H9 (cell line): ENCODE data around the gene LGALS7B. TPM values are rescaled to one million over a fixed set of nuclear protein-coding genes. Genes with fewer than 3 reads are reported as not detected.

ENCODE experiments used
- DNase-seq: peaks from one replicate; pipeline ENCODE4 v3.0.0-alpha.2; 2017
- H2AFZ ChIP-seq: one replicate; pipeline ENCODE4 v1.6.1; 2013; ENCODE audit warnings: mild to moderate bottlenecking, low read length, control low read depth, moderate library complexity
- H2AK5ac ChIP-seq: 2 replicates; pipeline ENCODE4 v1.6.1; 2013; ENCODE audit warnings: low read length, control low read depth, mixed read lengths; ENCODE audit not compliant: insufficient read length
- H2BK120ac ChIP-seq: one replicate; pipeline ENCODE4 v1.6.1; 2013; ENCODE audit warnings: low read depth, mild to moderate bottlenecking, low read length, control low read depth, inconsistent platforms; ENCODE audit not compliant: poor library complexity, severe bottlenecking
- H2BK12ac ChIP-seq: 2 replicates; pipeline ENCODE4 v1.6.1; 2013; ENCODE audit warnings: low read length, control low read depth, mixed read lengths, low read depth; ENCODE audit not compliant: insufficient read length
- H2BK15ac ChIP-seq: 2 replicates; pipeline ENCODE4 v1.6.1; 2013; ENCODE audit warnings: low read depth, low read length, control low read depth
- H2BK20ac ChIP-seq: one replicate; pipeline ENCODE4 v1.6.1; 2013; ENCODE audit warnings: low read depth, mild to moderate bottlenecking, low read length, control low read depth, inconsistent platforms; ENCODE audit not compliant: poor library complexity, severe bottlenecking
- H2BK5ac ChIP-seq: 2 replicates; pipeline ENCODE4 v1.6.1; 2013; ENCODE audit warnings: low read length, control low read depth, mixed read lengths; ENCODE audit not compliant: insufficient read length
- H3K14ac ChIP-seq: 2 replicates; pipeline ENCODE4 v1.6.1; 2013; ENCODE audit warnings: low read length, control low read depth; ENCODE audit not compliant: insufficient read depth
- H3K18ac ChIP-seq: 2 replicates; pipeline ENCODE4 v1.6.1; 2013; ENCODE audit warnings: low read depth, mild to moderate bottlenecking, mixed read lengths, low read length, control low read depth; ENCODE audit not compliant: insufficient read length
- H3K23ac ChIP-seq: 2 replicates; pipeline ENCODE4 v1.6.1; 2013; ENCODE audit warnings: low read length, control low read depth, mixed read lengths, low read depth; ENCODE audit not compliant: insufficient read length
- H3K23me2 ChIP-seq: 2 replicates; pipeline ENCODE4 v1.6.1; 2013; ENCODE audit warnings: low read depth, mild to moderate bottlenecking, mixed read lengths, low read length, control low read depth; ENCODE audit not compliant: insufficient read length, poor library complexity, severe bottlenecking
- H3K27ac ChIP-seq: 2 replicates; pipeline ENCODE4 v1.5.1; 2013; ENCODE audit warnings: low read length, control low read depth, mixed read lengths, low read depth; ENCODE audit not compliant: insufficient read length
- H3K27me3 ChIP-seq: 2 replicates; pipeline ENCODE4 v1.6.1; 2013; ENCODE audit warnings: low read length, control low read depth, inconsistent platforms; ENCODE audit not compliant: insufficient read depth
- H3K4ac ChIP-seq: 2 replicates; pipeline ENCODE4 v1.6.1; 2013; ENCODE audit warnings: low read depth, mild to moderate bottlenecking, control low read depth, inconsistent platforms, low read length, moderate library complexity
- H3K4me1 ChIP-seq: 2 replicates; pipeline ENCODE4 v1.6.1; 2013; ENCODE audit warnings: low read length, control low read depth, inconsistent platforms; ENCODE audit not compliant: insufficient read depth
- H3K4me2 ChIP-seq: 2 replicates; pipeline ENCODE4 v1.6.1; 2013; ENCODE audit warnings: low read length, control low read depth, mixed read lengths; ENCODE audit not compliant: insufficient read length, insufficient read depth
- H3K56ac ChIP-seq: 2 replicates; pipeline ENCODE4 v1.6.1; 2013; ENCODE audit warnings: low read depth, mild to moderate bottlenecking, mixed read lengths, low read length, control low read depth; ENCODE audit not compliant: insufficient read length
- H3K79me1 ChIP-seq: 2 replicates; pipeline ENCODE4 v1.6.1; 2013; ENCODE audit warnings: low read depth, mild to moderate bottlenecking, moderate library complexity, low read length, control low read depth, inconsistent platforms; ENCODE audit not compliant: insufficient read depth, poor library complexity, severe bottlenecking
- H3K79me2 ChIP-seq: 2 replicates; pipeline ENCODE4 v1.6.1; 2013; ENCODE audit warnings: low read length, control low read depth, inconsistent platforms; ENCODE audit not compliant: insufficient read depth
- H3K9ac ChIP-seq: 2 replicates; pipeline ENCODE4 v1.6.1; 2013; ENCODE audit warnings: low read length, control low read depth, mixed read lengths; ENCODE audit not compliant: insufficient read length; ENCODE audit errors: extremely low read depth
- H3K9me3 ChIP-seq: one replicate; pipeline ENCODE4 v1.6.1; 2013; ENCODE audit warnings: low read depth, low read length, inconsistent platforms; ENCODE audit not compliant: control insufficient read depth
- H3T11ph ChIP-seq: one replicate; pipeline ENCODE4 v1.6.1; 2013; ENCODE audit warnings: mild to moderate bottlenecking, low read length, control low read depth, inconsistent platforms
- H4K20me1 ChIP-seq: one replicate; pipeline ENCODE4 v1.6.1; 2013; ENCODE audit not compliant: control insufficient read depth, insufficient read length, insufficient read depth
- H4K5ac ChIP-seq: 2 replicates; pipeline ENCODE4 v1.6.1; 2013; ENCODE audit warnings: low read depth, mild to moderate bottlenecking, mixed read lengths, low read length, control low read depth; ENCODE audit not compliant: insufficient read length
- H4K8ac ChIP-seq: replicated peaks from 2 replicates; pipeline ENCODE4 v1.6.1; 2013; ENCODE audit warnings: low read length, control low read depth, mixed read lengths, low read depth; ENCODE audit not compliant: insufficient read length
- H4K91ac ChIP-seq: 2 replicates; pipeline ENCODE4 v1.6.1; 2013; ENCODE audit warnings: low read depth, mild to moderate bottlenecking, moderate library complexity, mixed read lengths, low read length, control low read depth; ENCODE audit not compliant: insufficient read length
- H3K27ac Mint-ChIP-seq, 3 experiments: 2 replicates in 2 of 3; 3 replicates in 1 of 3; pipeline ENCODE4 v1.8.0; 2020 to 2021; ENCODE audit warnings: mixed read lengths in 3 of 3, mild to moderate bottlenecking in 1 of 3, moderate library complexity in 1 of 3
- H3K27me3 Mint-ChIP-seq: 2 replicates; pipeline ENCODE4 v1.8.0; 2021; ENCODE audit warnings: low read depth, mild to moderate bottlenecking, moderate library complexity, mixed read lengths
- H3K36me3 Mint-ChIP-seq, 3 experiments: 2 replicates in 2 of 3; 3 replicates in 1 of 3; pipeline ENCODE4 v1.8.0; 2020 to 2021; ENCODE audit warnings: low read depth in 3 of 3, mixed read lengths in 3 of 3; ENCODE audit not compliant: insufficient read depth in 1 of 3
- H3K4me1 Mint-ChIP-seq, 2 experiments: 2 replicates each; pipeline ENCODE4 v1.8.0; 2020; ENCODE audit warnings: mixed read lengths in 2 of 2
- H3K4me3 Mint-ChIP-seq, 2 experiments: 2 replicates in 1 of 2; 3 replicates in 1 of 2; pipeline ENCODE4 v1.8.0; 2020 to 2021; ENCODE audit warnings: mild to moderate bottlenecking in 2 of 2, mixed read lengths in 2 of 2, moderate library complexity in 1 of 2
- H3K9me3 Mint-ChIP-seq, 2 experiments: 2 replicates in 1 of 2; 3 replicates in 1 of 2; pipeline ENCODE4 v1.8.0; 2020; ENCODE audit warnings: mild to moderate bottlenecking in 2 of 2, mixed read lengths in 2 of 2, moderate library complexity in 1 of 2
- CTCF ChIP-seq: fragments of 200-600 bp; sonication (generic); conservative IDR thresholded peaks from 3 replicates; pipeline ENCODE4 v1.8.0; 2021; ENCODE audit warnings: antibody characterized with exemption, mild to moderate bottlenecking
- WGBS: extraction: QIAGEN DNeasy Blood & Tissue Kit; methylation state at CpG from one replicate; pipeline ENCODE4 v1.1.7; 2013; ENCODE audit warnings: missing lambda C conversion rate, low lambda C conversion rate, mixed read lengths; ENCODE audit not compliant: insufficient read length; ENCODE audit errors: extremely low coverage; 5-methylcytosine and 5-hydroxymethylcytosine counted together
- total RNA-seq: library from RNA; stranded (reverse); gene quantifications from 2 replicates; pipeline ENCODE4 v1.2.1, GENCODE V29; 2021

The LGALS7B gene
- total RNA-seq, 1 experiment from 2014 or later: 0.90 TPM

DNA sequence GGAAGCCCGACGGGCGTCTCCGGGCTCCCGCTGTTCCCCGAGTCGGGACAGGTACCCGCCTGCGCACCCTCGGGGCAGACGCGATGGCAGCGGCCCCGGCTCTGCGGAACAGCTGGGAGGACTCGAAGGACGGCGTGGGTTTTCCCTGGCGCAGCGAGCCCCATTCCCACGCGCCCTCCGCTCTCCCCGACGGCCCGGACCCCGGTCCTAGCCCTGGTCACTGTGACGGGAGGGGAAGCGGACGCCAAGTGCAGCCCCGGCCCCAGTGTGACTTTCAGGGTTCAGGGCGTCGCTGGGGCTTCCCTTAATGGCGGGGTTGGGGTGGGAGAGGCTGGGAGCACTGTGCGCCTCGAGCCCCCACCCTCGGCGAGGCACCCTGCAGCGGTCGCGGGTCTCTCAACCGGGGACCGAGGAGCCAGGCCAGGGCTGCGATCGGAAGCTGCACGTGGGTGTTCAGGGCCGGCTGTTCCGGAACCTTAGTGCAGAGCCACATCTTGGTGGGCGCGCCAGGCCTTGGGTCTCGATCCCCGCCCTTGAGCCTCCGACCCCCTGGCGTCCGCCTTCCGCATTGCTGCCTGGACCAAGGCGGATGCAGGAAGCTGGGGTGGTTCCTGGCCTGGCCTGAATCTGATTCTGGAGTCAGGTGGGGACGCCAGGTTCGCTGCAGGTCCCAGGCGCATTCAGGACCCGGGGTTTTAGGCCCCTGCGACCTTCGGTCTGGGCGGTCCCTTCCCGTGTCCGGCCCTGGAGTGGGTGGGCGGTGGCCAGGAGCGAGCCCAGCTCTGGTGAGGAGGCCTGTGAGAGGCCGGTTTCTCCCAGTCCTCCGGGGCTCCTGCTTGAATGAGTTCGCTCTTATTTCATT is 3.5 kb downstream of the LGALS7B start:
- H3K23ac ChIP-seq: no peak overlapping the region
- H3K36me3 Mint-ChIP-seq: no peaks in the 10 kb centered on the region
- 0 out of 2 replicates have a peak, but pooled peaks cover 3% of the 10 kb centered on the region for H3K4me1 ChIP-seq
- no peak overlapping the region for H3K4ac ChIP-seq
- WGBS: no CpG with 5 or more reads among the region's 71 CpGs
- H3K27me3 Mint-ChIP-seq: peaks cover 2% of the 10 kb centered on the region; the same call in 1 of the 2 replicates
- H3K9me3 ChIP-seq: no peaks in the 10 kb centered on the region
- no peak overlapping the region for H2BK120ac ChIP-seq
- no peak overlapping the region for H2AFZ ChIP-seq
- no peak overlapping the region for H3T11ph ChIP-seq
- no peak overlapping the region for H4K8ac ChIP-seq
- no peak overlapping the region for H2BK20ac ChIP-seq
- H3K23me2 ChIP-seq: no peaks in the 10 kb centered on the region
- no peak overlapping the region for H3K27ac ChIP-seq
- no peaks in the 10 kb centered on the region for H3K27me3 ChIP-seq
- H3K56ac ChIP-seq: no peak overlapping the region
- peak; percentile 39; the same call in 2 of the 3 replicates for TF ChIP-seq CTCF
- no peak overlapping the region for H3K4me2 ChIP-seq
- H4K20me1 ChIP-seq: no peaks in the 10 kb centered on the region
- H2AK5ac ChIP-seq: no peak overlapping the region
- peaks cover 9 to 11% of the 10 kb centered on the region in 2 experiments for H3K4me1 Mint-ChIP-seq
- no peaks in the 10 kb centered on the region for H3K79me2 ChIP-seq
- no peaks in the 10 kb centered on the region for H3K79me1 ChIP-seq
- H3K9ac ChIP-seq: no peak overlapping the region
- H2BK15ac ChIP-seq: no peak overlapping the region
- no peak overlapping the region for H3K14ac ChIP-seq
- no peak overlapping the region for H2BK12ac ChIP-seq
- no peak overlapping the region for H4K91ac ChIP-seq
- H3K4me3 Mint-ChIP-seq: peak overlapping the region in 1 of 2 experiments; percentile 10; a peak in 2 of 5 replicates
- H3K27ac Mint-ChIP-seq: no peak overlapping the region
- peak; percentile 77 for DNase-seq
- H3K18ac ChIP-seq: no peak overlapping the region
- H4K5ac ChIP-seq: no peak overlapping the region
- H2BK5ac ChIP-seq: no peak overlapping the region
- H3K9me3 Mint-ChIP-seq: peaks cover 0 to 5% of the 10 kb centered on the region in 2 experiments; a peak in 3 of 5 replicates
